Esophagus squamous epithelium (tissue), 5 donors: ENCODE data around the gene B9D1. TPM values are rescaled to one million over a fixed set of nuclear protein-coding genes. Genes with fewer than 3 reads are reported as not detected.

ENCODE experiments used
- DNase-seq: peaks from one replicate; lab custom pipeline; 2025; lab: John Stamatoyannopoulos, UW
- H3K27ac ChIP-seq, 4 donors: fragments of 200-600 bp; sonication (generic); one replicate each; pipeline ENCODE4 v1.5.1; 2016 to 2019; ENCODE audit warnings: mild to moderate bottlenecking in 1 of 4
- H3K27me3 ChIP-seq, 4 donors: fragments of 200-600 bp; sonication (generic); 1 replicate in 3 of 4; 2 replicates in 1 of 4; pipeline versions ENCODE4 v1.5.1 to v1.6.0; 2017 to 2021; ENCODE audit warnings: antibody characterized with exemption in 1 of 4
- H3K36me3 ChIP-seq, 3 donors: fragments of 200-600 bp; sonication (generic); one replicate each; pipeline ENCODE4 v1.5.1; 2016 to 2019
- H3K4me1 ChIP-seq, 3 donors: fragments of 200-600 bp; sonication (generic); one replicate each; pipeline ENCODE4 v1.5.1; 2017 to 2019
- H3K4me3 ChIP-seq, 4 donors: fragments of 200-600 bp; sonication (generic); 1 replicate in 3 of 4; 2 replicates in 1 of 4; pipeline ENCODE4 v1.5.1; 2016 to 2019; ENCODE audit warnings: mild to moderate bottlenecking in 2 of 4, moderate library complexity in 1 of 4
- H3K9me3 ChIP-seq, 3 donors: fragments of 200-600 bp; sonication (generic); one replicate each; pipeline ENCODE4 v1.5.1; 2016 to 2019
- POLR2A ChIP-seq, 4 donors: fragments of 450-650 bp; IDR thresholded peaks; one replicate each; pipeline ENCODE4 v1.6.1; 2017; ENCODE audit warnings: antibody characterized with exemption in 4 of 4, mild to moderate bottlenecking in 4 of 4, moderate library complexity in 3 of 4
- WGBS, 2 donors: methylation state at CpG; one replicate each; pipeline ENCODE4 v1.1.5; 2018; 5-methylcytosine and 5-hydroxymethylcytosine counted together
- intact Hi-C: fragments of 100-400 bp; cut with DNase I; formaldehyde crosslinking; loops from one replicate; pipeline ENCODE4 v1.15.0; 2022
- total RNA-seq, 4 donors: library from RNA; depleted of rRNA; stranded (reverse); fragments of >200 nt; gene quantifications; one replicate each; pipeline ENCODE4 v1.1.0, GENCODE V29; 2016
- TF ChIP-seq, protein P1 (sequence below), 6 experiments: fragments of 450-650 bp in 4 of 6; fragments of 200-600 bp in 2 of 6; sonication (generic) in 2 of 6; IDR thresholded peaks; one replicate each; pipeline ENCODE4 v1.5.1; 2016 to 2019; ENCODE audit warnings: antibody characterized with exemption in 6 of 6, mild to moderate bottlenecking in 4 of 6, moderate library complexity in 4 of 6
- donor health status: DM: yes; HTN: yes; CAD: no.

Gene B9D1
- total RNA-seq, 4 donors from 2014 or later: 9.2 to 24.5 (median 13.0) TPM

DNA sequence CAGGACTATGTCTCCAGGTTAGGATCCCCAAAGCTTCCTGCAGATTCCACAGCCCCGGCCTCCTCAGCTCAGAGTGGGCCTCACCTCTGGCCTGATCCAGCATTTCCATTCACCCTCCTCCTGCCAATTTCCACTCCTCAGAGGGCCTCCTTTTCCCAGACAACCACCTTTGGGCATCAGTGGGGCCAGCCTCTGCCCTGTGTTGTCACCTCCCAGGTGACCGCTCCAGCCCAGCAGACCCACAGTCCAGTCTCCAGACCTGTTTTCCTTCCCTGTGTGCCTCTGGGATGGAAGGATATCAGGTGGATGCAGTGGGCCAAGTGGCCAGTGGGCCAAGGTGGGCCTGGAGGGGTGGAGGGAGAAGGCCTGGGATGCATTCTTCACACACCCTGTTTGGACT is 32.7 kb downstream of the B9D1 start:
- no peaks in the 10 kb centered on the region for H3K4me1 ChIP-seq
- H3K4me3 ChIP-seq: no peak overlapping the region
- H3K27me3 ChIP-seq: no peaks in the 10 kb centered on the region
- H3K36me3 ChIP-seq: peaks cover 6 to 91% (median 18%) of the 10 kb centered on the region in 3 donors
- no peak for TF ChIP-seq POLR2A (IDR thresholded peaks at IDR 0.05)
- TF ChIP-seq, protein P1, sequence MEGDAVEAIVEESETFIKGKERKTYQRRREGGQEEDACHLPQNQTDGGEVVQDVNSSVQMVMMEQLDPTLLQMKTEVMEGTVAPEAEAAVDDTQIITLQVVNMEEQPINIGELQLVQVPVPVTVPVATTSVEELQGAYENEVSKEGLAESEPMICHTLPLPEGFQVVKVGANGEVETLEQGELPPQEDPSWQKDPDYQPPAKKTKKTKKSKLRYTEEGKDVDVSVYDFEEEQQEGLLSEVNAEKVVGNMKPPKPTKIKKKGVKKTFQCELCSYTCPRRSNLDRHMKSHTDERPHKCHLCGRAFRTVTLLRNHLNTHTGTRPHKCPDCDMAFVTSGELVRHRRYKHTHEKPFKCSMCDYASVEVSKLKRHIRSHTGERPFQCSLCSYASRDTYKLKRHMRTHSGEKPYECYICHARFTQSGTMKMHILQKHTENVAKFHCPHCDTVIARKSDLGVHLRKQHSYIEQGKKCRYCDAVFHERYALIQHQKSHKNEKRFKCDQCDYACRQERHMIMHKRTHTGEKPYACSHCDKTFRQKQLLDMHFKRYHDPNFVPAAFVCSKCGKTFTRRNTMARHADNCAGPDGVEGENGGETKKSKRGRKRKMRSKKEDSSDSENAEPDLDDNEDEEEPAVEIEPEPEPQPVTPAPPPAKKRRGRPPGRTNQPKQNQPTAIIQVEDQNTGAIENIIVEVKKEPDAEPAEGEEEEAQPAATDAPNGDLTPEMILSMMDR (IDR thresholded peaks at IDR 0.05): no peak
- intact Hi-C loops: no loop called here
- WGBS, 2 donors: 93 to 100% methylated on average over 2 of the region's 2 CpGs
- no peaks in the 10 kb centered on the region for H3K9me3 ChIP-seq
- DNase-seq: no peak
- H3K27ac ChIP-seq: no peak overlapping the region

- intact Hi-C loops: no loop called here
- Histone ChIP-seq H3K4me1 (no peaks in the 10 kb centered on the region), H3K4me3 (no peak overlapping the region), H3K27ac (no peak overlapping the region), H3K36me3 (peaks cover 5 to 91% (median 17%) of the 10 kb centered on the region in 3 donors), H3K9me3 (no peaks in the 10 kb centered on the region), H3K27me3 (no peaks in the 10 kb centered on the region)
- DNase-seq: no peak
- WGBS, 2 donors: 100% methylated on average over 1 of the region's 2 CpGs; no CpG with 5 or more reads in 1 of the 2 donors
- no peak for TF ChIP-seq POLR2A (IDR thresholded peaks at IDR 0.05)
- TF ChIP-seq, protein P1 (IDR thresholded peaks at IDR 0.05): no peak
Measured at GRCh38 chr17:19329136-19329535, 33.4 kb downstream of the B9D1 start.

DNA sequence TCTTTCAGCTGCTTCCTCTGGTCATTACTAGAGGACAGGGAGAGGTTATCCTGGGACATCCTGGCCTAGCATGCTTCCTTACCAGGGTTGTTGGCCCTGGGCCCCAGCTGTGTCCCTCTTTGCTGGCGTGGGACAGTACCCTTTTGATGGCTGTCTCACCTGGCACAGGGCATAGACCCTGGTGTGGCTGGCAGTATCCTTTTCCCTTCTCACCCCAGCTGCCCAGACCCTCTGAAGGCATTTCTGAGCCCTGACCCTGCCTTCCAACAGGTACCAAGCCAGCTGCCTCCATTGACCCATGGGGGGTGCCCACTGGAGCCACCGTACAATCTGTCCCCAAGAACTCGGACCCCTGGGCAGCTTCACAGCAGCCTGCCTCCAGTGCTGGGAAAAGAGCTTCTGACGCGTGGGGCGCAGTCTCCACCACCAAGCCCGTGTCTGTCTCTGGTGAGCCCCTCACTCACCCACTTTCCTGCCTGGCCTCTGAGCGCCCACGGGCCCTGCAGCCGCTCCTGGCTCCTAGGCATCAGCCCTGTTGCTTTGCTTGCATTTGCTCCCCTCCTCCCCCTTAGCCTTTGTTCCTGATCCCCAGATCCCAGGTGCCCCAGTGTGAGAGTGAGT is 34.0 kb downstream of the B9D1 start:
- Histone ChIP-seq H3K27me3 (no peaks in the 10 kb centered on the region), H3K4me1 (no peaks in the 10 kb centered on the region), H3K27ac (no peak overlapping the region), H3K36me3 (peaks cover 0 to 90% (median 11%) of the 10 kb centered on the region in 3 donors), H3K9me3 (no peaks in the 10 kb centered on the region), H3K4me3 (no peak overlapping the region)
- WGBS, 2 donors: 95 to 98% methylated on average over 8 to 9 of the region's 10 CpGs
- no peak for TF ChIP-seq POLR2A (IDR thresholded peaks at IDR 0.05)
- TF ChIP-seq, protein P1 (IDR thresholded peaks at IDR 0.05): no peak
- no peak for DNase-seq
- intact Hi-C loops: no loop called here

DNA sequence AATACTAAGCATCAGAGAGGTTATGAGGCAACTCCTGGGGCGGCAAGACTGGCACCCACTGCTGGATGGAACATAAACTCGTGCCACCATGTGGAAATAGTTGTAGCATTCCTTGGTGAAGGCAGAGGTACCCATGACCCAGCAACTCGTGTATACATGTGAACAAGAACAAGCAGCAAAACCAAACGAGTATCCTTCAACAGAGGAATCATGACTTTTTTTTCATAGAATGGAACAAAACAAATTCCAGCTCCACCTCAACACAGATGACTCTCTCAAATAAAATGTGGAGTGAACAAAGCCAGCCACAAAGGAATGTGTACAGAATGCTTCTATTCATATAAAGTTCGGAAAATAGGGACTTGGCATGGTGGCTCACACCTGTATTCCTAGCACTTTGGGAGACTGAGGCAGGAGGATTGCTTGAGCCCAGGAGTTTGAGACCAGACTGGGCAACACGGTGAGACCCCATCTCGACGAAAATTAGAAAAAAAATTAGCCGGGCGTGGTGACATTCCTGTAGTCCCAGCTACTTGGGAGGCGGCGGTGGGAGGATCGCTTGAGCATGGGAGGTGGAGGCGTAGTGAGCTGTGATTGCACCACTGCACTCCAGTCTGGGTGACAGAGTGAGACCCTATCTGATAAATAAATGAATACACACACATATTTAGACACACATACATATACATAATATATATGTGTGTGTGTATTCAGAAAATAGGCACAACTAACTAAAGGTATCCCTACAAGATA is 35.3 kb downstream of the B9D1 start:
- peaks cover 0 to 90% (median 7%) of the 10 kb centered on the region in 3 donors for H3K36me3 ChIP-seq
- no peak overlapping the region for H3K27ac ChIP-seq

More for the DNA sequence above, 35.3 kb downstream of the B9D1 start:
- H3K27me3 ChIP-seq: no peaks in the 10 kb centered on the region
- no peaks in the 10 kb centered on the region for H3K4me1 ChIP-seq
- TF ChIP-seq POLR2A (IDR thresholded peaks at IDR 0.05): no peak
- TF ChIP-seq, protein P1 (IDR thresholded peaks at IDR 0.05): no peak
- intact Hi-C loops: no loop called here
- no peak for DNase-seq
- no peak overlapping the region for H3K4me3 ChIP-seq
- WGBS, 2 donors: 73 to 81% methylated on average over 14 of the region's 14 CpGs
- H3K9me3 ChIP-seq: no peaks in the 10 kb centered on the region
